GM21390 (cell line): ENCODE data around the gene MAPK4.
"Not testable (repeated sequence)": the region's sequence is repeated elsewhere in the genome, so short reads cannot be mapped to it uniquely, and the experiment has no call there.

Source experiments
- ATAC-seq: cut with Tn5 transposase; IDR thresholded peaks from one replicate; pipeline ENCODE4 v1.9.1; 2021; ENCODE audit not compliant: unreplicated experiment

Gene MAPK4

GRCh38 chr18:50749421-50749820 lies 189.5 kb downstream of the MAPK4 start:
- no peak for ATAC-seq

- no peak for ATAC-seq
Measured at GRCh38 chr18:50749945-50750344, 190.1 kb downstream of the MAPK4 start.

DNA sequence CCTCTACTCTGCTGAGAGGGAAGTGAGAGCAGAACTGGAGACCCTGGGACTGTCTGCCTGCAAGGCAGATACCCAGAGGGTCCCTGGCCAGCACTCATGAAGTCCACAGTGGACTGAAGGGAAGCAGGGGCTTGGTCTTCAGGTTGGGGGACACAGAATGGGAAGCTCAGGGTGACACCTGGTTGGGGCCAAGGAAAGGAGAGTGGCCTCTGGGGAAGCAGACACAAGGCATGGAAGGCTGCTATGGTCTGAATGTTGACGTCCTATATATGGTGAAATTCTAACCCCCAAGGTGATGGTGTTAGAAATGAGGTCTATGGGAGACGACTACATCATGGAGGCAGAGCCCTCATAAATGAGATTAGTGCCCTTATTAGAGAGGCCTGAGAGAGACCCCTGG lies 190.7 kb downstream of the MAPK4 start:
- no peak for ATAC-seq

- no peak for ATAC-seq
Measured at GRCh38 chr18:50751490-50751889, 191.6 kb downstream of the MAPK4 start.

DNA sequence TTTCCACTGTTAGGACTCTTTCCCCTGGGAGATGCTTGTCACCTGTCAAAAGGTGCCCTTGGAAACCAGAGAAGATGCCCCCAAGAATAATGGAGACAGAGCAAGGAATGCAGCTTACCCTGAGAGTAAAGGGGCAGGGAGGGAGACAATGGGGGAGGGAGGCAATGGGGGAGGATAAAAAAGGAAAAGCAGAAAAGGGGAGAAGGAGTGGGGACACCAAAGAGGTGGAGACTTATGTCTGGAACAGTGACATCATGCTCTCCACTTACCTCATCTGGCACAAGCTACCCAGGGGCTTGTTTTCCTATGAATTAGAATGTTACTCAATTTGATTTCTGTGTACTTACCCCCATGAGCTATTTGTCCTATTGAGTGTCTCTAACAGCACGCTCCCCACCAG lies 192.1 kb downstream of the MAPK4 start:
- ATAC-seq, result no peak

DNA sequence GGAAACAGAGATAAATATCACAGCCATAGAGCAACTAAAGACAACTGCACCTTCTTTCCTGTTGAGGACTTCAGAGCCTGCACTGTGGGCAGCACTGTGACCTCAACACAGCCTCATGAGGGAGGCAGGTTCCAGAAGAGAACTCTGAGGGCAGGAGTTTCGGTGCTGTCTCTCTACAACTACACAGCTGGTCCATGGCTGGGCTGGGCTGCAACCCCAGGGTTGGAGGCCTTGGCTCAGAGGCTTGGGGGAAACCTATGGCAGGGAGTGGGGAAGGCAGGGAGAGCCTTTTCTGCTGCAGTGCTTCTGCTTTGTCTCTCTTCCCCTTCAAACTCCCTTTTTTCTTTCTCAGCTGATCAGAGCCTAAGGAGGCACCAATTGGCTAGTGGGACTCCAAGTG lies 193.4 kb downstream of the MAPK4 start:
- ATAC-seq, result no peak

DNA sequence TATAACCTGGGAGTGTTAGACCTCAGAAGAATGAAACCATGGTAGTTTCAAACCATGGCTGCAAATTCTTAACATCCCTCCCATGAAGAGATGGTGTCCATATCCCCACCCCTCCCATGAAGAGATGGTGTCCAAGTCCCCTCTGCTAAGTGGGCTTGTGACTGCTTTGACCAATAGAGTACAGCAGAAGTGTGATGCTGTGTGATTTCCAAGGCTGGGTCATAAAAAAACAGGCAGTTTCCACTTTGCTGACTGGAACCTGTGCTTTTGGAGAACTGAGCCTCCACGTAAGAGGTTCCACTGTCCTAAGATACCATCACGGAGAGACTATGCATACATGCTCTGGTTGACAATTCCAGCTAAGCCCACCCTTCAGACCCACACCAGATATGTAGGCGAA lies 194.4 kb downstream of the MAPK4 start:
- ATAC-seq, result no peak

- ATAC-seq, result no peak
Measured at GRCh38 chr18:50757358-50757757, 197.5 kb downstream of the MAPK4 start.

- ATAC-seq, result no peak
Measured at GRCh38 chr18:50769463-50769862, 209.6 kb downstream of the MAPK4 start.

DNA sequence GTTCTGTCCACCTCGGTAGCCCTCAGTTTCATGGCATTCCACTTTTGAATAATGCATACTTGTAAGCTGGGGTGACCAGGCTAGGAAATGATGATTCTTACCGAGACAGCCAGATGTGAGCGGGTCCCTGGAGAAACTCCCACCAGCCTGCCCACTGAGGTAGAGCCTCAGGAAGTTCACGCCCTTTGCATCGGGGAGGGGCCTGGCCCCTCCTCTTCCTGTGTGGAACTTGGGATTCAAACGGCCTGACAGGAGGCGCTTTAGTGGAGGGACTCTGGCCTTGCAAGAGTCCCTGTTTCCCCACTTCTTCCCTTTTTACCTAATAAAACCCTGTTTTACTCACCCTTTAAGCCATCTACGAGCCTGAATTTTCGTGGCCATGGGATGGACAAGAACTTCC lies 215.3 kb downstream of the MAPK4 start:
- ATAC-seq, result no peak

- ATAC-seq, result no peak
Measured at GRCh38 chr18:50775726-50776125, 215.8 kb downstream of the MAPK4 start.

GRCh38 chr18:50776383-50776782 lies 216.5 kb downstream of the MAPK4 start:
- ATAC-seq, result no peak

DNA sequence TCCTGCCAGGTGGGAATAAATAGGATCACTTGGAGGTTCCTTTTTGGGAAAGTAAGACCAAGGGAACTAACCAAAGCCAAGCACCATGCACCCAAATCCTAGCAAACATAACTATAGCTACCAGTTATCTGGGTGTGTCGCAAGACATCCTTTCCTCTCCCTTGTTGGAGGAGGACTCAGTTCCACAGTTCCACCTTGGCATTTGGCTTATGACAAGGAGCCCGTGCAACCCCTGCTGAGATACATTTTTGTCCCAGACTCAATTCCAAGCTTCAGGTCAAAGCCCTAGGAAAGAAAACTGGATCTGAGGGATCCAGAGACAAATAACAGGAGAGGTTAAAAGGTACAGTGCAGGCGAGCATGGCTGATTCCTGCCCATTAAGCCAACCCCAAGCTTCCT lies 219.1 kb downstream of the MAPK4 start:
- ATAC-seq, result not testable (repeated sequence)
